NB4 (cell line): Measurements from ENCODE around the gene BTBD16.

Source experiments
- CTCF ChIP-seq: IDR thresholded peaks from one replicate; pipeline ENCODE4 v1.5.1; 2012; ENCODE audit warnings: low read depth, low read length
- MAX ChIP-seq: IDR thresholded peaks from 2 replicates; pipeline ENCODE4 v1.6.1; 2011; ENCODE audit warnings: low read depth, low read length
- POLR2A ChIP-seq: IDR thresholded peaks from 2 replicates; pipeline ENCODE4 v1.6.1; 2011; ENCODE audit warnings: mild to moderate bottlenecking; ENCODE audit not compliant: insufficient read length; ENCODE audit errors: extremely low read depth

- no peak for TF ChIP-seq CTCF
- TF ChIP-seq POLR2A, result no peak
- TF ChIP-seq MAX, result no peak
Observed at GRCh38 chr10:122291739-122292138, 20.6 kb downstream of the BTBD16 start.
